Measurements from ENCODE around the gene HOTAIR.

DNA sequence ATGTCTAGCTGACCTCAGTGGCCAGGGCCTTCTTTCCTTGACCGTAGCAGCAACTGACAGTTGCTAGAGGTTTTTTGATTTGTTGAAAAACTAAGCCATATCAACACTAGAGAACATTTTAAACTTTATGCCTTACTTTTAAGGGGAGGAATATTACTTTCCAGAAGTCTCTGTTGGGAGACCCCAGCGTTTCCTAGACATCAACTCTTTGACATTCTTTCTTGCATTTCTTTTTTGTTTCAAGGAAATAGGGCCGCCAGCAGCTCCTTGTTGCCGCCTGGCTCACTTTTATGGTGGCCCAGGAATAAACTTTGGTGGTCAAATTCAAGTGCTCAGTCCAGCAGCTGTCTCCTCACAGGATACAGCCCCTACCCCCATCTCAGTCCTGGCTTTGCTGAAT lies 4.3 kb downstream of the HOTAIR start:
- no peak for TF ChIP-seq POLR2A (IDR thresholded peaks at IDR 0.05; ENCODE audit: low read length)
- no peak for TF ChIP-seq GATA1 (IDR thresholded peaks at IDR 0.05; ENCODE audit: low read depth, low read length)
